ENCODE data around the gene SMPD2. TPM values are rescaled to one million over a fixed set of nuclear protein-coding genes. Genes with fewer than 3 reads are reported as not detected.
A peak's percentile ranks its signal among the peaks of the same experiment; 100 is the strongest.

The SMPD2 gene
- total and polyA plus RNA-seq, 9 of the 15 experiments (the other 6 are each of a cell fraction or from before 2014, with no cell fraction given) = 0.13 to 21.8 (median 18.3) TPM

GRCh38 chr6:109421184-109421583 lies 19.3 kb upstream of the SMPD2 start (continued):
- TF ChIP-seq CHD7 (IDR thresholded peaks at IDR 0.05; ENCODE audit: low read depth, low read length) (no peak), ZNF140 (CRISPR knock-in tag; IDR thresholded peaks at IDR 0.05) (no peak), ZNF347 (CRISPR knock-in tag; IDR thresholded peaks at IDR 0.05; ENCODE audit: low read depth) (no peak), MXI1 (IDR thresholded peaks at IDR 0.05; ENCODE audit: low read depth, low read length) (no peak), SMARCA5 (IDR thresholded peaks at IDR 0.05) (no peak), SLC30A9 (CRISPR knock-in tag; IDR thresholded peaks at IDR 0.05) (no peak), ZNF197 (CRISPR knock-in tag; IDR thresholded peaks at IDR 0.05; ENCODE audit: low read depth) (no peak), POLR3A (IDR thresholded peaks at IDR 0.05; ENCODE audit: borderline replicate concordance, extremely low read depth, insufficient read depth, insufficient read length) (no peak), CBX8 (IDR thresholded peaks at IDR 0.05; ENCODE audit: borderline replicate concordance, extremely low read depth, low read depth, low read length, poor library complexity, severe bottlenecking) (no peak), ATF2 (CRISPR knock-in tag; IDR thresholded peaks at IDR 0.05) (no peak), ZKSCAN1 (IDR thresholded peaks at IDR 0.05; ENCODE audit: low read depth, low read length) (no peak), ERF (CRISPR knock-in tag; IDR thresholded peaks at IDR 0.05) (no peak), MAFK (IDR thresholded peaks at IDR 0.05; ENCODE audit: low read length) (peak; percentile 12; the same call in 1 of the 2 replicates), LEF1 (IDR thresholded peaks at IDR 0.05) (no peak), ELF4 (CRISPR knock-in tag; IDR thresholded peaks at IDR 0.05) (no peak), ZNF316 (IDR thresholded peaks at IDR 0.05) (peak; percentile 61)
